DND-41 (cell line): ENCODE measurements around the gene PMFBP1.

Experiments used
- ATAC-seq: fragments of 200-7000 bp; cut with Tn5 transposase; 3 replicates; pipeline ENCODE4 v1.9.1; 2021; ENCODE audit warnings: low read depth; ENCODE audit not compliant: insufficient read depth
- DNase-seq: peaks from one replicate; pipeline ENCODE4 v3.0.0-alpha.2; 2020
- H2AFZ ChIP-seq: 2 replicates; pipeline ENCODE4 v1.6.0; 2012; ENCODE audit warnings: low read depth, low read length
- H3K27ac ChIP-seq: 2 replicates; pipeline ENCODE4 v1.5.1; 2012; ENCODE audit warnings: low read length, inconsistent platforms
- H3K27me3 ChIP-seq: fragments of 200-600 bp; sonication (generic); 2 replicates; pipeline ENCODE4 v1.6.0; 2012; ENCODE audit warnings: low read length, mild to moderate bottlenecking, inconsistent platforms; ENCODE audit not compliant: insufficient read depth, poor library complexity
- H3K36me3 ChIP-seq: 2 replicates; pipeline ENCODE4 v1.5.1; 2012; ENCODE audit warnings: low read length, inconsistent platforms; ENCODE audit not compliant: insufficient read depth
- H3K4me1 ChIP-seq: 2 replicates; pipeline ENCODE4 v1.5.1; 2012; ENCODE audit warnings: mild to moderate bottlenecking, low read length; ENCODE audit not compliant: insufficient read depth
- H3K4me2 ChIP-seq: 2 replicates; pipeline ENCODE4 v1.6.0; 2012; ENCODE audit warnings: mild to moderate bottlenecking, moderate library complexity, low read length, inconsistent platforms; ENCODE audit not compliant: insufficient read depth
- H3K4me3 ChIP-seq, 2 experiments: fragments of 200-600 bp in 1 of 2; shearing (Covaris generic) in 1 of 2; 2 replicates each; pipeline ENCODE4 v1.5.1; 2012 to 2016; ENCODE audit warnings: inconsistent platforms in 2 of 2, low read length in 2 of 2, mild to moderate bottlenecking in 2 of 2, low read depth in 1 of 2, moderate library complexity in 1 of 2
- H3K79me2 ChIP-seq: 2 replicates; pipeline ENCODE4 v1.6.0; 2012; ENCODE audit warnings: low read length, inconsistent platforms; ENCODE audit not compliant: insufficient read depth
- H3K9ac ChIP-seq: 2 replicates; pipeline ENCODE4 v1.6.0; 2012; ENCODE audit warnings: low read depth, mild to moderate bottlenecking, inconsistent platforms, low read length, moderate library complexity
- H3K9me3 ChIP-seq: 2 replicates; pipeline ENCODE4 v1.5.1; 2012; ENCODE audit warnings: low read length, moderate library complexity, mild to moderate bottlenecking, inconsistent platforms; ENCODE audit not compliant: insufficient read depth, severe bottlenecking
- H4K20me1 ChIP-seq: 2 replicates; pipeline ENCODE4 v1.6.0; 2012; ENCODE audit warnings: low read length; ENCODE audit not compliant: insufficient read depth
- EZH2 ChIP-seq: IDR thresholded peaks from 3 replicates; pipeline ENCODE4 v1.6.1; 2012; ENCODE audit warnings: borderline replicate concordance, low read depth, mild to moderate bottlenecking, moderate library complexity, low read length, inconsistent platforms; ENCODE audit not compliant: severe bottlenecking
- TF ChIP-seq, protein P1 (sequence below): IDR thresholded peaks from 2 replicates; pipeline ENCODE4 v1.5.1; 2012; ENCODE audit warnings: borderline replicate concordance, low read length, moderate library complexity, mild to moderate bottlenecking; ENCODE audit not compliant: poor library complexity, severe bottlenecking; ENCODE audit errors: extremely low read depth

Gene PMFBP1

GRCh38 chr16:72125635-72126428 lies 46.1 kb downstream of the PMFBP1 start:
- no peak for TF ChIP-seq EZH2
- TF ChIP-seq, protein P1, sequence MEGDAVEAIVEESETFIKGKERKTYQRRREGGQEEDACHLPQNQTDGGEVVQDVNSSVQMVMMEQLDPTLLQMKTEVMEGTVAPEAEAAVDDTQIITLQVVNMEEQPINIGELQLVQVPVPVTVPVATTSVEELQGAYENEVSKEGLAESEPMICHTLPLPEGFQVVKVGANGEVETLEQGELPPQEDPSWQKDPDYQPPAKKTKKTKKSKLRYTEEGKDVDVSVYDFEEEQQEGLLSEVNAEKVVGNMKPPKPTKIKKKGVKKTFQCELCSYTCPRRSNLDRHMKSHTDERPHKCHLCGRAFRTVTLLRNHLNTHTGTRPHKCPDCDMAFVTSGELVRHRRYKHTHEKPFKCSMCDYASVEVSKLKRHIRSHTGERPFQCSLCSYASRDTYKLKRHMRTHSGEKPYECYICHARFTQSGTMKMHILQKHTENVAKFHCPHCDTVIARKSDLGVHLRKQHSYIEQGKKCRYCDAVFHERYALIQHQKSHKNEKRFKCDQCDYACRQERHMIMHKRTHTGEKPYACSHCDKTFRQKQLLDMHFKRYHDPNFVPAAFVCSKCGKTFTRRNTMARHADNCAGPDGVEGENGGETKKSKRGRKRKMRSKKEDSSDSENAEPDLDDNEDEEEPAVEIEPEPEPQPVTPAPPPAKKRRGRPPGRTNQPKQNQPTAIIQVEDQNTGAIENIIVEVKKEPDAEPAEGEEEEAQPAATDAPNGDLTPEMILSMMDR, result no peak
- no peaks in the 10 kb centered on the region for H3K9me3 ChIP-seq
- H3K79me2 ChIP-seq, result no peaks in the 10 kb centered on the region
- H3K9ac ChIP-seq, result no peak overlapping the region
- no peak overlapping the region for H3K4me3 ChIP-seq
- no peaks in the 10 kb centered on the region; the same call in 1 of the 2 replicates for H3K36me3 ChIP-seq
- no peak overlapping the region for H3K4me2 ChIP-seq
- H3K27me3 ChIP-seq, result no peaks in the 10 kb centered on the region
- DNase-seq (no peak), ATAC-seq (no peak)
- no peak overlapping the region for H3K27ac ChIP-seq
- no peak overlapping the region for H2AFZ ChIP-seq
- no peaks in the 10 kb centered on the region for H4K20me1 ChIP-seq
- H3K4me1 ChIP-seq, result no peaks in the 10 kb centered on the region

GRCh38 chr16:72124761-72125634 lies 47.0 kb downstream of the PMFBP1 start:
- H2AFZ ChIP-seq, result peak overlapping the region; percentile 70; the same call in 1 of the 2 replicates
- TF ChIP-seq, protein P1, result peak; percentile 90
- TF ChIP-seq EZH2, result no peak
- no peaks in the 10 kb centered on the region; the same call in 1 of the 2 replicates for H3K36me3 ChIP-seq
- ATAC-seq (peak; percentile 91), DNase-seq (peak; percentile 73)
- no peaks in the 10 kb centered on the region for H3K4me1 ChIP-seq
- H3K79me2 ChIP-seq, result no peaks in the 10 kb centered on the region
- H4K20me1 ChIP-seq, result no peaks in the 10 kb centered on the region
- H3K4me3 ChIP-seq, result no peak overlapping the region
- H3K27me3 ChIP-seq, result no peaks in the 10 kb centered on the region
- H3K9me3 ChIP-seq, result no peaks in the 10 kb centered on the region
- no peak overlapping the region for H3K4me2 ChIP-seq
- H3K9ac ChIP-seq, result no peak overlapping the region
- no peak overlapping the region for H3K27ac ChIP-seq

DNA sequence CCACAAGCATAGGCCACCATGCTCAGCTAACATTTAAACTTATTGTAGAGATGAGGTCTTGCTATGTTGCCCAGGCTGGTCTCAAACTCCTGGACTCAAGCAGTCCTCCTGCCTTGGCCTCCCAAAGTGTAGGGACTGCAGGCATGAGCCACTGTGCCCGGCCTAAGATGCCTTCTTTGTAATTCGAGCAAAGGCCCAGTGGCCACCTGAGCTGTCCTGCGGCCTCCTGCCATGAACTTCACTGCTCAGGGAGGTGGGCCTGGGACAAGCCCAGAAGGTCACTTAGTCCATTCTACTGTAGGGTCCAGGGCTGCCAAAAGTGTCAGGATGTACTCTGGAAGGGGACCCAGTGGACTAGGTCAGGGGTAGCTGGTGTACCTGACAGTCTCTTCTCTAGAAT lies 47.8 kb downstream of the PMFBP1 start:
- no peak overlapping the region for H3K27ac ChIP-seq
- no peak overlapping the region for H2AFZ ChIP-seq
- no peak overlapping the region for H3K9ac ChIP-seq
- TF ChIP-seq EZH2, result no peak
- TF ChIP-seq, protein P1, result no peak
- DNase-seq (no peak), ATAC-seq (no peak)
- H3K9me3 ChIP-seq, result no peaks in the 10 kb centered on the region
- no peaks in the 10 kb centered on the region for H3K4me1 ChIP-seq
- H3K4me3 ChIP-seq, result no peak overlapping the region
- H4K20me1 ChIP-seq, result no peaks in the 10 kb centered on the region
- no peaks in the 10 kb centered on the region for H3K27me3 ChIP-seq
- no peaks in the 10 kb centered on the region for H3K79me2 ChIP-seq
- H3K4me2 ChIP-seq, result no peak overlapping the region
- H3K36me3 ChIP-seq, result no peaks in the 10 kb centered on the region; the same call in 1 of the 2 replicates
